OCI-LY7 (cell line): ENCODE measurements around the gene PAEP. TPM values are rescaled to one million over a fixed set of nuclear protein-coding genes. Genes with fewer than 3 reads are reported as not detected.

Source experiments
- BruUV-seq: library from RNA; stranded (reverse); fragments of 400-500 nt; replicated peaks from 2 replicates; lab custom pipeline; 2021; lab: Mats Ljungman, UMichigan
- CTCF ChIA-PET: fragments of 300-600 bp; sonication (Branson Sonifier 250); formaldehyde crosslinking; loops from one replicate; lab custom pipeline; 2022; ENCODE audit warnings: antibody characterized with exemption; ENCODE audit not compliant: unreplicated experiment; lab: Charles Lee
- POLR2A ChIA-PET: fragments of 300-600 bp; sonication (Branson Sonifier 250); formaldehyde crosslinking; loops from one replicate; lab custom pipeline; 2022; ENCODE audit warnings: antibody characterized with exemption; lab: Charles Lee
- DNase-seq: peaks from one replicate; pipeline ENCODE4 v3.0.0-alpha.2; 2015; ENCODE audit warnings: low spot score
- H2AFZ ChIP-seq: fragments of 200-600 bp; sonication (generic), shearing (Covaris generic); 2 replicates; pipeline ENCODE4 v1.6.1; 2014; ENCODE audit warnings: mild to moderate bottlenecking, antibody characterized with exemption, low read length, moderate library complexity
- H3K27ac ChIP-seq: fragments of 200-600 bp; sonication (generic); 2 replicates; pipeline ENCODE4 v1.5.1; 2014; ENCODE audit warnings: mixed run types, low read depth, mild to moderate bottlenecking, moderate library complexity, low read length, inconsistent platforms; ENCODE audit not compliant: poor library complexity, severe bottlenecking
- H3K36me3 ChIP-seq: fragments of 200-600 bp; sonication (generic); 2 replicates; pipeline ENCODE4 v1.6.1; 2014; ENCODE audit warnings: mild to moderate bottlenecking, antibody characterized with exemption, low read length, moderate library complexity, mixed read lengths; ENCODE audit not compliant: insufficient read depth
- H3K4me1 ChIP-seq: fragments of 200-600 bp; sonication (generic); 2 replicates; pipeline ENCODE4 v1.5.1; 2014; ENCODE audit warnings: mild to moderate bottlenecking, low read length; ENCODE audit not compliant: insufficient read depth, poor library complexity, severe bottlenecking
- H3K4me2 ChIP-seq: fragments of 200-600 bp; sonication (generic); 2 replicates; pipeline ENCODE4 v1.6.1; 2014; ENCODE audit warnings: mild to moderate bottlenecking, low read length
- H3K4me3 ChIP-seq: fragments of 200-600 bp; sonication (generic); 2 replicates; pipeline ENCODE4 v1.5.1; 2014; ENCODE audit warnings: mild to moderate bottlenecking, low read depth, low read length; ENCODE audit not compliant: poor library complexity, severe bottlenecking
- H3K79me2 ChIP-seq: fragments of 200-600 bp; sonication (generic); 2 replicates; pipeline ENCODE4 v1.6.1; 2016; ENCODE audit warnings: low read depth, mild to moderate bottlenecking, low read length, moderate library complexity, mixed read lengths; ENCODE audit not compliant: insufficient read depth
- H3K9me2 ChIP-seq: fragments of 200-600 bp; sonication (generic); 2 replicates; pipeline ENCODE4 v1.6.1; 2016; ENCODE audit warnings: mild to moderate bottlenecking, low read length, mixed read lengths; ENCODE audit not compliant: insufficient read depth
- H3K9me3 ChIP-seq: fragments of 200-600 bp; sonication (generic); 2 replicates; pipeline ENCODE4 v1.6.1; 2014; ENCODE audit warnings: mild to moderate bottlenecking, mixed run types, low read length, mixed read lengths
- H4K20me1 ChIP-seq: fragments of 200-600 bp; sonication (generic); 2 replicates; pipeline ENCODE4 v1.6.1; 2014; ENCODE audit warnings: mild to moderate bottlenecking, antibody characterized with exemption, low read length, moderate library complexity, mixed read lengths; ENCODE audit not compliant: insufficient read depth
- EZH2phosphoT487 ChIP-seq: fragments of 200-600 bp; sonication (generic); IDR thresholded peaks from 2 replicates; pipeline ENCODE4 v1.6.1; 2018; ENCODE audit warnings: low read depth, borderline replicate concordance, mild to moderate bottlenecking, mixed run types, antibody characterized with exemption, low read length, moderate library complexity, mixed read lengths
- intact Hi-C: fragments of 100-400 bp; cut with micrococcal nuclease; formaldehyde crosslinking; loops from one replicate; pipeline ENCODE4 v1.10.0; 2022; ENCODE audit not compliant: unreplicated experiment
- total RNA-seq, 2 experiments: library from RNA; depleted of rRNA in 1 of 2; stranded (reverse); fragments of >200 nt in 1 of 2; shearing (Covaris generic) in 1 of 2; gene quantifications; 2 replicates each; pipeline ENCODE4 v1.2.3, GENCODE V29; 2014 to 2022
- TF ChIP-seq, protein P1 (sequence below): fragments of 200-600 bp; sonication (generic); conservative IDR thresholded peaks from 2 replicates; pipeline ENCODE4 v1.5.1; 2014; ENCODE audit warnings: mild to moderate bottlenecking, antibody characterized with exemption, low read length, moderate library complexity, mixed read lengths

PAEP gene
- total RNA-seq, 2 experiments from 2014 or later: not detected

DNA sequence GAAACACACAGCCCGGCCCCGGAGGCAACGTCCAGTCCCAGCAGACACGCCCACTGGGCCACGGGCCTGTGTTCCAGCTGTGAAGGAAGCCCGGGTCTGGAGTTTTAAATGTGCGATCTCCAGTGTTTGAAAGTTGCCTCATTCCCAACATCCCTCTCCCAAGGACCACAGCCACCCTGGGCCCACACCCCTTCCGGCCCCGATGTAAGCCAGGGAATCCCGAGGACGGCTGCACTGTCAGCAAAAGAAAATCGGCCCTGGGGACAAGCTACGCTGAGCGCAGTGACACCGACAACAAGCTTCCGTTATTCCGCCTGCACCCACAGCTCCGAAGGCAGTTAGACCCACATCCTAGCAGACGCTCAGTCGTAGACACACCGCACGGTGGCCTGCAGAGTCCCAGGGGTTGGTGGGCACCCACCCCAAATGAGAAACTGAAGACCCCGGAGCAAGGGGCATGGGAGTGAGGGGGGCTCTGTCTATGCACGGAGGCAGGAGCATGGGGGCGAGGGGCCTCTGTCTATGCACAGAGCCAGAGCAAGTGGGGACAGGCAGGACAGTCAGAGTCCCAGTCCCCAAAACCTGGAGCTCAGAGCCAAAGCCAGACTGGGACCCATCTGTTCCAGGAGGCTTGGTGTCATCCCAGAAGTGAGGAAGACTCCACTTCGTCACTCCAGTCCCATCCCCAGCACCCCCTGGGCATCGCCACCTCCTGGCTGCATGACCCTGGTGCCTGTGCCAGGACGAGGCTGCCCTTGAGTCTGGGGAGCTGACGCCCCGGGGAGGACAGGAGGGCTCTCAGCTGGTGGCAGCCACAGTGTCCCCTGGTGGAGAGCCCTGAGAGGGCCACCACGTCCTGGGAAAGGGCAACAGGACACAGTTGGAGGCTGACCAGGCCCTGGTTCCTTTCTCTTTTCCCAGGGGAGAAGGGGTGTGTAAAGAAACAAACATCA, 54.4 kb downstream of the PAEP start:
- Histone ChIP-seq H3K79me2 (no peaks in the 10 kb centered on the region), H3K4me1 (no peaks in the 10 kb centered on the region), H3K36me3 (no peaks in the 10 kb centered on the region), H3K9me2 (no peaks in the 10 kb centered on the region), H3K4me3 (no peak overlapping the region), H3K27ac (no peak overlapping the region), H2AFZ (no peak overlapping the region), H3K9me3 (no peaks in the 10 kb centered on the region), H4K20me1 (no peaks in the 10 kb centered on the region), H3K4me2 (no peak overlapping the region)
- no peak for DNase-seq
- ChIA-PET CTCF (no interaction called here), POLR2A (no interaction called here)
- no peak for TF ChIP-seq EZH2phosphoT487
- TF ChIP-seq, protein P1, sequence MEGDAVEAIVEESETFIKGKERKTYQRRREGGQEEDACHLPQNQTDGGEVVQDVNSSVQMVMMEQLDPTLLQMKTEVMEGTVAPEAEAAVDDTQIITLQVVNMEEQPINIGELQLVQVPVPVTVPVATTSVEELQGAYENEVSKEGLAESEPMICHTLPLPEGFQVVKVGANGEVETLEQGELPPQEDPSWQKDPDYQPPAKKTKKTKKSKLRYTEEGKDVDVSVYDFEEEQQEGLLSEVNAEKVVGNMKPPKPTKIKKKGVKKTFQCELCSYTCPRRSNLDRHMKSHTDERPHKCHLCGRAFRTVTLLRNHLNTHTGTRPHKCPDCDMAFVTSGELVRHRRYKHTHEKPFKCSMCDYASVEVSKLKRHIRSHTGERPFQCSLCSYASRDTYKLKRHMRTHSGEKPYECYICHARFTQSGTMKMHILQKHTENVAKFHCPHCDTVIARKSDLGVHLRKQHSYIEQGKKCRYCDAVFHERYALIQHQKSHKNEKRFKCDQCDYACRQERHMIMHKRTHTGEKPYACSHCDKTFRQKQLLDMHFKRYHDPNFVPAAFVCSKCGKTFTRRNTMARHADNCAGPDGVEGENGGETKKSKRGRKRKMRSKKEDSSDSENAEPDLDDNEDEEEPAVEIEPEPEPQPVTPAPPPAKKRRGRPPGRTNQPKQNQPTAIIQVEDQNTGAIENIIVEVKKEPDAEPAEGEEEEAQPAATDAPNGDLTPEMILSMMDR: no peak
- intact Hi-C loops: no loop called here
- BruUV-seq: no TSS peak

Other genes starting within 250 kb of the PAEP start
- 1.5 TPM in 2 replicates for gene PPP1R26, start 82.0 kb upstream of the PAEP start, total RNA-seq (2014; rRNA removed; shearing (Covaris generic))
- 0.21 and 0.52 TPM in 2 replicates for gene PPP1R26, start 82.0 kb upstream of the PAEP start, total RNA-seq (2022)
- gene MRPS2, start 61.1 kb upstream of the PAEP start, total RNA-seq (2014; rRNA removed; shearing (Covaris generic)): 30.2 and 42.7 TPM in 2 replicates
- gene MRPS2, start 61.1 kb upstream of the PAEP start, total RNA-seq (2022): 50.3 and 55.7 TPM in 2 replicates
- gene LCN1, start 40.3 kb upstream of the PAEP start, total RNA-seq (2014; rRNA removed; shearing (Covaris generic)): not detected in 2 replicates
- not detected in 2 replicates for gene LCN1, start 40.3 kb upstream of the PAEP start, total RNA-seq (2022)
- gene OBP2A, start 15.6 kb upstream of the PAEP start, total RNA-seq (2014; rRNA removed; shearing (Covaris generic)): not detected in 2 replicates
- not detected in 2 replicates for gene OBP2A, start 15.6 kb upstream of the PAEP start, total RNA-seq (2022)
- gene GLT6D1, start 77.8 kb downstream of the PAEP start, total RNA-seq (2014; rRNA removed; shearing (Covaris generic)): not detected in 2 replicates
- not detected in 2 replicates for gene GLT6D1, start 77.8 kb downstream of the PAEP start, total RNA-seq (2022)
- not detected in 2 replicates for gene LCN9, start 101.6 kb downstream of the PAEP start, total RNA-seq (2014; rRNA removed; shearing (Covaris generic))
- gene LCN9, start 101.6 kb downstream of the PAEP start, total RNA-seq (2022): not detected in 2 replicates
- gene SOHLH1, start 137.7 kb downstream of the PAEP start, total RNA-seq (2014; rRNA removed; shearing (Covaris generic)): not detected in 2 replicates
- not detected in 2 replicates for gene SOHLH1, start 137.7 kb downstream of the PAEP start, total RNA-seq (2022)
- not detected in 2 replicates for gene KCNT1, start 140.4 kb downstream of the PAEP start, total RNA-seq (2014; rRNA removed; shearing (Covaris generic))
- not detected in 2 replicates for gene KCNT1, start 140.4 kb downstream of the PAEP start, total RNA-seq (2022)